Lung (tissue), 12 donors: ENCODE results near the gene MT1B. TPM values are rescaled to one million over a fixed set of nuclear protein-coding genes. Genes with fewer than 3 reads are reported as not detected.
A peak's percentile ranks its signal among the peaks of the same experiment; 100 is the strongest.
"Not testable (repeated sequence)": the region's sequence is repeated elsewhere in the genome, so short reads cannot be mapped to it uniquely, and the experiment has no call there.

Source experiments
- ATAC-seq: fragments of 200-7000 bp; cut with Tn5 transposase; one replicate; pipeline ENCODE4 v1.9.1; 2020; ENCODE audit warnings: moderate number of reproducible peaks; ENCODE audit not compliant: insufficient read depth, low FRiP score
- DNase-seq, 3 donors: peaks; one replicate each; pipeline ENCODE4 v3.0.0-alpha.2; 2013 to 2017
- H3K27ac ChIP-seq, 2 donors: one replicate each; pipeline ENCODE4 v1.5.1; 2013; ENCODE audit warnings: mild to moderate bottlenecking in 2 of 2, moderate library complexity in 2 of 2, control low read depth in 1 of 2, inconsistent platforms in 1 of 2, low read depth in 1 of 2, low read length in 1 of 2
- H3K27me3 ChIP-seq, 3 donors: one replicate each; pipeline ENCODE4 v1.5.1; 2013; ENCODE audit warnings: low read length in 2 of 3; ENCODE audit not compliant: control insufficient read depth in 3 of 3, insufficient read depth in 3 of 3
- H3K36me3 ChIP-seq, 4 donors: one replicate each; pipeline ENCODE4 v1.5.1; 2013; ENCODE audit warnings: low read length in 4 of 4, mild to moderate bottlenecking in 1 of 4, moderate library complexity in 1 of 4; ENCODE audit not compliant: control insufficient read depth in 4 of 4, insufficient read depth in 4 of 4
- H3K4me1 ChIP-seq, 5 donors: one replicate each; pipeline ENCODE4 v1.5.1; 2013; ENCODE audit warnings: low read length in 5 of 5, mild to moderate bottlenecking in 2 of 5, moderate library complexity in 1 of 5; ENCODE audit not compliant: control insufficient read depth in 5 of 5, insufficient read depth in 5 of 5
- H3K4me3 ChIP-seq: one replicate; pipeline ENCODE4 v1.5.1; 2013; ENCODE audit warnings: mild to moderate bottlenecking, control low read depth, moderate library complexity
- H3K9ac ChIP-seq, 2 donors: one replicate each; pipeline ENCODE4 v1.5.1; 2013; ENCODE audit warnings: low read length in 2 of 2, control low read depth in 1 of 2; ENCODE audit not compliant: insufficient read depth in 1 of 2
- H3K9me3 ChIP-seq, 4 donors: one replicate each; pipeline ENCODE4 v1.5.1; 2013; ENCODE audit warnings: low read length in 3 of 4, mild to moderate bottlenecking in 1 of 4, moderate library complexity in 1 of 4; ENCODE audit not compliant: control insufficient read depth in 4 of 4, insufficient read depth in 3 of 4
- CTCF ChIP-seq: IDR thresholded peaks from 2 replicates; pipeline ENCODE4 v1.5.1; 2012; ENCODE audit warnings: mild to moderate bottlenecking; ENCODE audit errors: control extremely low read depth, extremely low read depth
- WGBS, 2 donors: extraction: QIAGEN DNeasy Blood & Tissue Kit; methylation state at CpG; one replicate each; pipeline ENCODE4 v1.1.7; 2013; 5-methylcytosine and 5-hydroxymethylcytosine counted together
- polyA plus RNA-seq, 2 donors: library from polyadenylated mRNA; stranded (reverse); fragments of 200-250 nt; gene quantifications; one replicate each; pipeline ENCODE4 v1.2.1, GENCODE V29; 2013
- total RNA-seq, 2 donors: library from RNA; depleted of rRNA in 1 of 2; stranded (reverse); fragments of >200 nt in 1 of 2; gene quantifications; one replicate each; pipeline ENCODE4 v1.2.1, GENCODE V29; 2014 to 2021
- donor health status: control.
- donor health status: control.
- donor health status: Bipolar disorder and iron deficiency.
- donor health status: healthy.
- donor health status: DM: yes; HTN: yes; CAD: no.

The MT1B gene
- total and polyA plus RNA-seq, 4 donors = not detected

DNA sequence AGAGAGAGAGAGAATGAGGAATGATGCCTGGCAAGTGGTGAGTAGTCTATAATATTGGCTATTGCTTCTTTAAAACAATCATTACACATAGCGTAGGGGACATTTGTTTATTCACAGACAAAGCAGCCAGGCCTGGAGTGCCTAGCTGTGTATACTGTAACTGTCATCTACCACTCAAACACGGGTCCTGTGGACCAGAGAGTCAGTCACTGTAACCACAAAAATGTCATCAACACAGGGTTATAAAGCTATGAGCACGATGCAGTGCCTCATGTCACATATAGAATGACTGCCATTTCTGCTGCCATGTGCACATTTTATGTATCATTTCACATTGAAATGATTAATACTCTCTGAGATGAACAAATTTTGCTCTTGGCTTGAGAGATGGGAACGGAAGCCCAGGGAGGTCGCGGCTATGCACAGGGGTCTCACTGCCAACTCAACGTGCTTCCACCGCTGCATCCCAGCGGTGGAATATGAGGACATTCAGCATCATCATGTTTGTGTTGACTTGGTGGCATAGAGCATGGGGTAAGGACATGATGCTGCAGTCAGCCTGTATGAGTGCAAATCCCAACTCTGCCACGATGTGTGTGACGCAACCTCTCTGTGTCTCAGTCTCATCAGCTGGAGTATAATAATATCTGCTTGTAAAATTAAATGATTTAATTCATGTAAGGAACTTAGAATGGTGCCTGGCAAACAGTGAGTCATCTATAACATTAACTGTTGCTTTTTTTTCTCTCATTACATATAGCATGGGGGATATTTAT, 21.3 kb downstream of the MT1B start:
- no peaks in the 10 kb centered on the region for H3K36me3 ChIP-seq
- DNase-seq = no peak
- no peak overlapping the region for H3K4me3 ChIP-seq
- H3K4me1 ChIP-seq = peaks cover 0 to 17% (median 6%) of the 10 kb centered on the region in 5 donors
- TF ChIP-seq CTCF = no peak
- H3K27me3 ChIP-seq = peaks cover 3 to 77% (median 64%) of the 10 kb centered on the region in 3 donors
- ATAC-seq = no peak
- WGBS, 2 donors = 80% methylated on average over 11 of the region's 11 CpGs
- H3K27ac ChIP-seq = no peak overlapping the region
- H3K9me3 ChIP-seq = no peaks in the 10 kb centered on the region
- H3K9ac ChIP-seq = no peak overlapping the region

- no peaks in the 10 kb centered on the region for H3K9me3 ChIP-seq
- 35 to 43% methylated on average over 12 of the region's 12 CpGs for WGBS, 2 donors
- H3K27me3 ChIP-seq = peaks cover under 1 to 68% (median 55%) of the 10 kb centered on the region in 3 donors
- ATAC-seq (peak; percentile 50), DNase-seq (peak; percentile 39 to 56 (median 48))
- no peak overlapping the region for H3K4me3 ChIP-seq
- peak; percentile 5 for TF ChIP-seq CTCF
- H3K36me3 ChIP-seq = no peaks in the 10 kb centered on the region
- no peak overlapping the region for H3K27ac ChIP-seq
- no peak overlapping the region for H3K9ac ChIP-seq
- H3K4me1 ChIP-seq = peaks cover 0 to 15% (median 4%) of the 10 kb centered on the region in 5 donors
Observed at GRCh38 chr16:56673921-56674320, 22.2 kb downstream of the MT1B start.

DNA sequence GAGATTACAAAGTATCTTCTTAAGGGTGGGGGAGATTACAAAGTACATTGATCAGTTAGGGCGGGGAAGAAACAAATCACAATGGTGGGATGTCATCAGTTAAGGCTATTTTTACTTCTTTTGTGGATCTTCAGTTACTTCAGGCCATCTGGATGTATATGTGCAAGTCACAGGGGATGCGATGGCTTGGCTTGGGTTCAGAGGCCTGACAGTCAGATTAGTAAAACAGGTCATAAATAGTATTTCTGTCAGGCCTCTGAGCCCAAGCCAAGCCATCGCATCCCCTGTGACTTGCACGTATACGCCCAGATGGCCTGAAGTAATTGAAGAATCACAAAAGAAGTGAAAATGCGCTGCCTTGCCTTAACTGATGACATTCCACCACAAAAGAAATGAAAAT, 22.9 kb downstream of the MT1B start:
- not testable (repeated sequence) for H3K9me3 ChIP-seq, H3K4me3 ChIP-seq, DNase-seq, ATAC-seq, H3K36me3 ChIP-seq, H3K9ac ChIP-seq, H3K27ac ChIP-seq
- H3K4me1 ChIP-seq = peaks cover 0 to 12% (median 2%) of the 10 kb centered on the region in 5 donors
- peaks cover 0 to 63% (median 51%) of the 10 kb centered on the region in 3 donors for H3K27me3 ChIP-seq
- 85% methylated on average over 6 of the region's 6 CpGs for WGBS, 2 donors

GRCh38 chr16:56675685-56676210, 24.1 kb downstream of the MT1B start:
- Histone ChIP-seq H3K9ac (no peak overlapping the region), H3K27ac (no peak overlapping the region), H3K4me3 (no peak overlapping the region), H3K9me3 (no peaks in the 10 kb centered on the region), H3K27me3 (peaks cover 0 to 52% (median 39%) of the 10 kb centered on the region in 3 donors), H3K4me1 (peaks cover 0 to 9% (median 0%) of the 10 kb centered on the region in 5 donors), H3K36me3 (no peaks in the 10 kb centered on the region)
- ATAC-seq = no peak
- DNase-seq = no peak
- WGBS, 2 donors = 4 to 16% methylated on average over 31 to 32 of the region's 32 CpGs
- TF ChIP-seq CTCF = no peak
